ENCODE results near the gene SETD2.

DNA sequence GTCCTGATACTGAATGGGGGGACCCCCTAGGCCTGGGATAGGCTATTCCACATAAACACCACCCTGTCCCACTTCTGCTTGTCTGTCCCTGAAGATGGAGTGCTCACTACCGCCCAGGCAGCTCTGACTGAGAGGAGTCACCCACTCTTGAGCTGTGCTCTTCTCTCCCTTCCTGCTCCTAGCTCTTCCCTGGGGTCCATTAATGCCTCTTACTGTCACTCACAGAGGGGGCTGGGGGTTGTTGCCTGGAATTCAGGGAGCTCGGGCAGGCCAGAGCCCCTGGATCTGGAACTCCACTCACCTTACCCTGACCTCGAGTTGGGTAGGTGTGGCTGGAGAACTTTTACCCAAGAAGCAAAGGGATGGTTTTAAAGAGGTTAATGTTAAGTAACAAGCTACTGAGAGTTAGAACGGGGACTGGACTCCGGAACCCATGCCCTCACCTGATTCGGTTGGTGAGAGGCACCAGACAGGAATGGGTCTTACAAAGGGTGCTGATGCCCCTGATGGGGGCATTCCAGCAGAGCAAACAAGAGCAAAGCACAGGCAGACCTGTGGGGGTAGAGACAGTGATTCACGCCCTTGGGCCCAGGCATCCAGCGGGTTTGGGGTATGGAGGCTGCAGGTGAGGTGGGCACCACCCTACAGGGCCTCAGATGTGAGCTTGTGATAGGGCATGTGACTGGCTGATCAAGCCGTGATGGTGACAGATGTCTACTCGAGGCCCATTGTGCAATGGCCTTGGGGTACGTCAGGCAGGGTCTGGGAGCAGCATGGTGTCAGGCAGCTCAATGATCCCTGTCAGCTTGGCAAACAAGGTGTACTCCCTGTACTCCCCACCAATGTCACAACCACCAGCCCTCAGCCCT lies 179.1 kb downstream of the SETD2 start:
- TF ChIP-seq MAX (IDR thresholded peaks at IDR 0.05) (no peak), CTCF (IDR thresholded peaks at IDR 0.05; ENCODE audit: low read depth, low read length, missing input control) (no peak), HNF4G (IDR thresholded peaks at IDR 0.05) (no peak), RAD21 (IDR thresholded peaks at IDR 0.05) (no peak), ZBTB33 (IDR thresholded peaks at IDR 0.05) (no peak), GABPA (IDR thresholded peaks at IDR 0.05 in 1 of 2, conservative IDR thresholded peaks at IDR 0.05 in 1 of 2) (no peak), JUND (IDR thresholded peaks at IDR 0.05) (no peak), TAF1 (conservative IDR thresholded peaks at IDR 0.05) (no peak), RXRA (IDR thresholded peaks at IDR 0.05) (no peak)
